H1 (cell line): ENCODE measurements around the gene BEX3.

Experiments
- CHD2 ChIP-seq: IDR thresholded peaks from 2 replicates; pipeline ENCODE4 v1.6.1; 2012; ENCODE audit warnings: low read length, improper control_type of control experiment
- CTCF ChIP-seq, 3 experiments: IDR thresholded peaks; 1 replicate in 2 of 3; 2 replicates in 1 of 3; pipeline versions ENCODE4 v1.5.1 to v1.6.1; 2011; ENCODE audit warnings: low read length in 3 of 3, mild to moderate bottlenecking in 3 of 3, inconsistent platforms in 2 of 3, low read depth in 1 of 3, moderate library complexity in 1 of 3; ENCODE audit not compliant: insufficient read depth in 1 of 3; ENCODE audit errors: control extremely low read depth in 1 of 3

DNA sequence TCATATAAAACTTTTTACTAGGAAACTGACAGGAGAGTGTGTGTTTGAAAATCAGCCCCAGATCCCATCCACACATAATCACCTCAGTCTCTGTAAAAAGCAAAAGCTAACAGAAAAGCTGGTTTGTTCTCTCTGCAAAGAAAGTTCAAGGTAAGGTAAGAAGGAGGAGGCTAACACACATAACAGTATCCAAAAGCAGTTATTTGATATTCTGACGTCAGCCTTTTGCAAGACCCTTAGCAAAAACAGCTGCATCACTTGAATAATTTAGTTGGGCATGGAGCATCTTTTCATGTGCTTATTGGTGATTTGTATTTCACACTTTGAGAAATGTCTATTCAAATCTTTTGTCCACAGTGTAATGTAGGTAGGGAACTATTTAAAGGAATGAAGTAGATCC, 14.5 kb upstream of the BEX3 start:
- TF ChIP-seq CHD2: no peak
- TF ChIP-seq CTCF (IDR thresholded peaks at IDR 0.05; ENCODE audit: control extremely low read depth in 1 of 3, insufficient read depth in 1 of 3, low read depth in 1 of 3, low read length in 3 of 3): no peak
